Keratinocyte (primary cell): ENCODE data around the gene CNTNAP2.

Experiments used
- EZH2 ChIP-seq: IDR thresholded peaks from one replicate; pipeline ENCODE4 v1.6.1; 2012; ENCODE audit warnings: inconsistent platforms, mild to moderate bottlenecking, low read length, moderate library complexity
- TF ChIP-seq, protein P1 (sequence below), 3 experiments: IDR thresholded peaks in 1 of 3; conservative IDR thresholded peaks in 1 of 3; optimal IDR thresholded peaks in 1 of 3; 2 replicates in 2 of 3; 3 replicates in 1 of 3; pipeline versions ENCODE3 to v1.5.1; 2011; ENCODE audit warnings: low read length in 3 of 3, mild to moderate bottlenecking in 3 of 3, moderate library complexity in 2 of 3, control low read depth in 1 of 3, inconsistent platforms in 1 of 3; ENCODE audit not compliant: insufficient read depth in 2 of 3; ENCODE audit errors: extremely low read depth in 1 of 3

DNA sequence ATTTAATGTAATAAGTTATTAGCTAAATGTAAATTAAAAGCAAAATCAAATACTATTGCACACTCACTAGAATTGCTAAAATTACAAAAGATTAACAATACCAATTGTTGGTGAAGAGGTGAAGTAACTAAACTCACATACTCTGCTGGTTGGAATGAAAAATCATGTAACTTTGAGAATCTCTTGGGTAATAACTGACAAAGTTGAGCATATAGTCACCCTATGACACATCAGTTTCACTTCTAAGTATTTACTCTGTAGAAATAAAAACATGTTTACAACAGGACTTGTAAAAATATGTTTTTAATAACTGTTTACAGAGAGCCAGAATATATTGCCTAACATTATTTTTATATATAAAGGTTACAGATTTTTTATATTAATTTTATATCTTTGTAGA is 33.6 kb downstream of the CNTNAP2 start:
- TF ChIP-seq, protein P1, sequence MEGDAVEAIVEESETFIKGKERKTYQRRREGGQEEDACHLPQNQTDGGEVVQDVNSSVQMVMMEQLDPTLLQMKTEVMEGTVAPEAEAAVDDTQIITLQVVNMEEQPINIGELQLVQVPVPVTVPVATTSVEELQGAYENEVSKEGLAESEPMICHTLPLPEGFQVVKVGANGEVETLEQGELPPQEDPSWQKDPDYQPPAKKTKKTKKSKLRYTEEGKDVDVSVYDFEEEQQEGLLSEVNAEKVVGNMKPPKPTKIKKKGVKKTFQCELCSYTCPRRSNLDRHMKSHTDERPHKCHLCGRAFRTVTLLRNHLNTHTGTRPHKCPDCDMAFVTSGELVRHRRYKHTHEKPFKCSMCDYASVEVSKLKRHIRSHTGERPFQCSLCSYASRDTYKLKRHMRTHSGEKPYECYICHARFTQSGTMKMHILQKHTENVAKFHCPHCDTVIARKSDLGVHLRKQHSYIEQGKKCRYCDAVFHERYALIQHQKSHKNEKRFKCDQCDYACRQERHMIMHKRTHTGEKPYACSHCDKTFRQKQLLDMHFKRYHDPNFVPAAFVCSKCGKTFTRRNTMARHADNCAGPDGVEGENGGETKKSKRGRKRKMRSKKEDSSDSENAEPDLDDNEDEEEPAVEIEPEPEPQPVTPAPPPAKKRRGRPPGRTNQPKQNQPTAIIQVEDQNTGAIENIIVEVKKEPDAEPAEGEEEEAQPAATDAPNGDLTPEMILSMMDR (optimal IDR thresholded peaks at IDR 0.05 in 1 of 3, IDR thresholded peaks at IDR 0.05 in 1 of 3, conservative IDR thresholded peaks at IDR 0.05 in 1 of 3; ENCODE audit: extremely low read depth in 1 of 3, insufficient read depth in 2 of 3, low read length in 3 of 3): no peak
- no peak for TF ChIP-seq EZH2
